ENCODE data around the gene MAP3K15. TPM values are rescaled to one million over a fixed set of nuclear protein-coding genes. Genes with fewer than 3 reads are reported as not detected.

The MAP3K15 gene
- total RNA-seq, 4 donors from 2014 or later = not detected

DNA sequence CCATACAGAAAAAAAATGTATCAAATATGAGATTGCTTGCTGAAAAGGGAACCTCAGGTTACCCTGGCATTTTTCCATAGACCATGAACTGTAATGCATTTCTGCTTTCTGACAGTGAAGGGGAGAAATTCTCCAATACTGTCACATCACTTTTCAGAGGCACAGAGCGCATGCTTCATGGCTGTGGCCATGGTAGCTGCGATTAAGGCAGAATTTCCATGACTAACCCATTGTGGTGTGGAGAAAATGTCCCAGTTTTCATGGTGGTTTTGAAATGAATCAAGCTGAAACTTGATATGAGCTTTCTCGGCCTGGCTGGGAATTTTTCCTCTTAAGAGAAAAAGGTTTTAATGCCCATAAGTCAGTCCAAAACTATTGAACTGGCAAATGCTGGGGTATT lies 39.5 kb upstream of the MAP3K15 start:
- WGBS, 2 donors = 58 to 81% methylated on average over 3 of the region's 3 CpGs
- TF ChIP-seq POLR2A (IDR thresholded peaks at IDR 0.05) = no peak
- TF ChIP-seq, protein P1, sequence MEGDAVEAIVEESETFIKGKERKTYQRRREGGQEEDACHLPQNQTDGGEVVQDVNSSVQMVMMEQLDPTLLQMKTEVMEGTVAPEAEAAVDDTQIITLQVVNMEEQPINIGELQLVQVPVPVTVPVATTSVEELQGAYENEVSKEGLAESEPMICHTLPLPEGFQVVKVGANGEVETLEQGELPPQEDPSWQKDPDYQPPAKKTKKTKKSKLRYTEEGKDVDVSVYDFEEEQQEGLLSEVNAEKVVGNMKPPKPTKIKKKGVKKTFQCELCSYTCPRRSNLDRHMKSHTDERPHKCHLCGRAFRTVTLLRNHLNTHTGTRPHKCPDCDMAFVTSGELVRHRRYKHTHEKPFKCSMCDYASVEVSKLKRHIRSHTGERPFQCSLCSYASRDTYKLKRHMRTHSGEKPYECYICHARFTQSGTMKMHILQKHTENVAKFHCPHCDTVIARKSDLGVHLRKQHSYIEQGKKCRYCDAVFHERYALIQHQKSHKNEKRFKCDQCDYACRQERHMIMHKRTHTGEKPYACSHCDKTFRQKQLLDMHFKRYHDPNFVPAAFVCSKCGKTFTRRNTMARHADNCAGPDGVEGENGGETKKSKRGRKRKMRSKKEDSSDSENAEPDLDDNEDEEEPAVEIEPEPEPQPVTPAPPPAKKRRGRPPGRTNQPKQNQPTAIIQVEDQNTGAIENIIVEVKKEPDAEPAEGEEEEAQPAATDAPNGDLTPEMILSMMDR (IDR thresholded peaks at IDR 0.05) = no peak

DNA sequence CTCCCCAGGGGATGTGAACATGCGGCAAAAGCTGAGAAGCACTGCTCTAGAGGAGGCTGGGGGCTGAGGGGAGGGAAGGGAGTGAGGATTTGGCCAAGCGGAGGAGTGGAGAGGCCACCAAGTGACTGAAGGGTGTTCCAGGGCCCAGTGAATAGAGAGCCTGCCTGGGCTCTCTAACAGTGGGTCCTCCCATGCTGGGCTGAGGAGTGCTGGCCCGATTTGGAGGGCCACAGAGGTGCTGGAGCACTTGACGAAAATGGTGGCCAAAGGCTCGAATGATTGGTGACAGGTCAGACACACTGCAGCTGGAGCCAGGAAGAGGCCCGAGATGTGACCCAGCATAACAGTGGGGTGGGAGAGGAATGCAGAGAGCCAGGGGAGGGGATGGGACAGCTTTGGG lies 37.5 kb upstream of the MAP3K15 start:
- Histone ChIP-seq H3K36me3 (no peaks in the 10 kb centered on the region), H3K27me3 (no peaks in the 10 kb centered on the region), H3K9me3 (no peaks in the 10 kb centered on the region), H3K4me1 (no peaks in the 10 kb centered on the region), H3K27ac (no peak overlapping the region), H3K4me3 (replicated peaks in 1 of 3) (no peak overlapping the region)
- 88 to 95% methylated on average over 6 of the region's 6 CpGs for WGBS, 2 donors
- intact Hi-C loops (cut with DNase I) = no loop called here
- no peak for DNase-seq
- TF ChIP-seq, protein P1 (IDR thresholded peaks at IDR 0.05) = no peak

More for the DNA sequence above, 39.5 kb upstream of the MAP3K15 start:
- H3K4me1 ChIP-seq = no peaks in the 10 kb centered on the region
- H3K36me3 ChIP-seq = no peaks in the 10 kb centered on the region
- no peaks in the 10 kb centered on the region for H3K27me3 ChIP-seq
- no peaks in the 10 kb centered on the region for H3K9me3 ChIP-seq
- intact Hi-C loops (cut with DNase I) = no loop called here
- no peak for DNase-seq
- no peak overlapping the region for H3K27ac ChIP-seq
- H3K4me3 ChIP-seq (replicated peaks in 1 of 3) = no peak overlapping the region

DNA sequence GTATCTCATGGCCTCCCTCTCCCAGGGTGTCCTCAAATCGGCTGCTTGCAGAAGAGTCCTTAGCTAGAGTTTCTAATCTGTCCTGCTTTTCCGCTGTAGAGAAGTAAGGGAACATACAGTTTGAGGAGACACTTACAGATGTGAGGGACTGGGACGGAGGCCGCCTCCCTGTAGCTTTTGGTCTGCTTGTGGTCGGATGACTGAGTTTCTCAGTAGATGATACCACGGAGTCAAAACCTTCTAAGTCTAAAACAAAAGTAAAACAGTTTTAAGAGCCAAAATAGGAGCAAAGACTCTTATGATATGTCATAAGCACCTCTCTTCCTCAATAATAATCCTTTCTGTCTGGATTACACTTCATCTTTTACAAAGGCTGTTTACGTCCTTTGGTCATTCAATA lies 34.5 kb upstream of the MAP3K15 start:
- no peaks in the 10 kb centered on the region for H3K36me3 ChIP-seq
- no peaks in the 10 kb centered on the region for H3K9me3 ChIP-seq
- H3K27ac ChIP-seq = no peak overlapping the region
- H3K4me1 ChIP-seq = no peaks in the 10 kb centered on the region
- H3K27me3 ChIP-seq = no peaks in the 10 kb centered on the region
- H3K4me3 ChIP-seq (replicated peaks in 1 of 3) = no peak overlapping the region
- WGBS, 2 donors = 93 to 96% methylated on average over 7 of the region's 7 CpGs
- intact Hi-C loops (cut with DNase I) = no loop called here
- TF ChIP-seq, protein P1 (IDR thresholded peaks at IDR 0.05) = no peak
- TF ChIP-seq POLR2A (IDR thresholded peaks at IDR 0.05) = no peak
- no peak for DNase-seq

DNA sequence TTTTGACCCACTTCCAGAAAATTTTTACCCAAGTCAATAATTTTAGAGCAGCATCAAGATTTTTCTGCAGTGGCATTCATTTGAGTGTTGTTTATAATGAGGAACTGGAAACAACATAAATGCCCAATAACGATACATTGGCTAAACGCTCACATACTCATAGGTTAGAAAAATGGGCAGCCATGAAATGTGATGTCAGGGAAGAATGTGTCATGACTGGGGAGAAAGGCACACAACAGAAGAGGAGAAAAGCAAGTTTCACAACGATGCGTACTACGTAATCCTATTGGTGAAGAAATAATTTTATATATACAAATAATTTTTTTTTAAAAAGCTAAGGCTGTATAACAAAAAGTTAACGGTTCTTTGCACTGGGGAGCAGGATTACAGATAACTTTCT lies 33.6 kb upstream of the MAP3K15 start:
- H3K9me3 ChIP-seq = no peaks in the 10 kb centered on the region
- intact Hi-C loops (cut with DNase I) = no loop called here
- no peak overlapping the region for H3K4me3 ChIP-seq (replicated peaks in 1 of 3)
- WGBS, 2 donors = 89 to 98% methylated on average over 6 of the region's 6 CpGs
- H3K36me3 ChIP-seq = no peaks in the 10 kb centered on the region
- TF ChIP-seq POLR2A (IDR thresholded peaks at IDR 0.05) = no peak
- TF ChIP-seq, protein P1 (IDR thresholded peaks at IDR 0.05) = no peak
- no peak overlapping the region for H3K27ac ChIP-seq
- no peaks in the 10 kb centered on the region for H3K4me1 ChIP-seq
- H3K27me3 ChIP-seq = no peaks in the 10 kb centered on the region
- DNase-seq = no peak

DNA sequence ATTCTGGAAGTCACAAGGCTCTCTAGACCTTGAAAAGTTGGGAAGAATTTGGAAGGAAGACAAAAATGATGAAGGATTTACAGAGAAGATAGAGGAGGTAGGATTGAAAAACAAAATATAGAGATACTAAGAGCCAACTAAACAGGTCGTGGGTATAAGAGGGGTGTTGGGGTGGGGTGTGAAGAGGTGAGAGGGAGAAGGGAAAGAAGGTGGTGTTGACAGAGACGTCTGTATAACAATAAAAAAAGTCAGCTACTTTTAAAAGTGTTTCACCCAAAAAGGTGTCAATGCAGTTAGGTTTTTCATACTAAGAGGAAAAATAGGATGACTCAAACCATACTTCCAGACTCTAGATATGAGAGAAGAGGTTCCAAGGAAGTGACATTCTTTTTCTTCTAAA lies 33.0 kb upstream of the MAP3K15 start:
- no peaks in the 10 kb centered on the region for H3K36me3 ChIP-seq
- TF ChIP-seq, protein P1 (IDR thresholded peaks at IDR 0.05) = no peak
- no peak for TF ChIP-seq POLR2A (IDR thresholded peaks at IDR 0.05)
- no peak overlapping the region for H3K4me3 ChIP-seq (replicated peaks in 1 of 3)
- H3K27ac ChIP-seq = no peak overlapping the region
- WGBS, 2 donors = 77 to 78% methylated on average over 2 of the region's 2 CpGs
- H3K4me1 ChIP-seq = no peaks in the 10 kb centered on the region
- no peaks in the 10 kb centered on the region for H3K9me3 ChIP-seq
- no peak for DNase-seq
- intact Hi-C loops (cut with DNase I) = no loop called here
- H3K27me3 ChIP-seq = no peaks in the 10 kb centered on the region
